ENCODE results near the gene TIE1.

Gene TIE1

DNA sequence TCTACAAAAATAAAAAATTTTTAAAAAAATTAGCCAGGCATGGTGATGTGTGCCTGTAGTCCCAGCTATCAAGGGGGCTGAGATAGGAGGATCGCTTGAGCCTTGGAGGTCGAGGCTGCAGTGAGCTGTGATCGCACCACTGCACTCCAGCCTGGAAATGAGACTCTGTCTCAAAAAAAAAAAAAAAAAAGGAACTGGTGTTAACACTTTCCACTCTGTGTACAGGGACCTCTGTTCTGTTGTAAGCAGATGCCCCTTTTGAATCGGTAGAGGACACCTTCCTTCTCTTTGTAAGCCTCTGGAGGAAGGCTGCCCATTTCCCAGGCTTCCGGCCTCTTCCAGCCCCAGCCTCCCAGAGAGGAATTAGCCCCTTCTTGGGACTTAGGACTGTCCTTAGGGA, 8.1 kb upstream of the TIE1 start:
- no peak for DNase-seq (ENCODE audit: low read depth in 2 of 3, low spot score in 2 of 3)

DNA sequence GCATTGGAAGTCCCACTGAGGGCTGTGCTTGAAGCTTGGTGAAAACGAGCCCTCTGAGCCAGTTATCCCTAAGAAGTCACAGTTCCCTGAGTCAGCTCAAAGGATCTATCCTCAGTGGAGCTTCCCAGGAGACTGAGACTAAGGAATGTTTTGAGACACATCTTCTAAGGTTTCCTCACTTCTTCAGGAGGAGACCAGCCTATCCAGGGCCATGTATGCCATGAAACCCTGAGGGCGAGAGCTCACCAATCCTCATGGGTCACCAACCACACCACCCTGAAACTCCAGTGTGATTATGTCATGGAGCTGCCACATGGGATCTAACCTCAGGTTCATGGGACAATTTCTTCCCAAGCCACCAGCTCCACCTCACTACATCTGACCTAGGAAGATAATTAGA, 7.6 kb upstream of the TIE1 start:
- no peak for DNase-seq (ENCODE audit: low read depth in 2 of 3, low spot score in 2 of 3)

DNA sequence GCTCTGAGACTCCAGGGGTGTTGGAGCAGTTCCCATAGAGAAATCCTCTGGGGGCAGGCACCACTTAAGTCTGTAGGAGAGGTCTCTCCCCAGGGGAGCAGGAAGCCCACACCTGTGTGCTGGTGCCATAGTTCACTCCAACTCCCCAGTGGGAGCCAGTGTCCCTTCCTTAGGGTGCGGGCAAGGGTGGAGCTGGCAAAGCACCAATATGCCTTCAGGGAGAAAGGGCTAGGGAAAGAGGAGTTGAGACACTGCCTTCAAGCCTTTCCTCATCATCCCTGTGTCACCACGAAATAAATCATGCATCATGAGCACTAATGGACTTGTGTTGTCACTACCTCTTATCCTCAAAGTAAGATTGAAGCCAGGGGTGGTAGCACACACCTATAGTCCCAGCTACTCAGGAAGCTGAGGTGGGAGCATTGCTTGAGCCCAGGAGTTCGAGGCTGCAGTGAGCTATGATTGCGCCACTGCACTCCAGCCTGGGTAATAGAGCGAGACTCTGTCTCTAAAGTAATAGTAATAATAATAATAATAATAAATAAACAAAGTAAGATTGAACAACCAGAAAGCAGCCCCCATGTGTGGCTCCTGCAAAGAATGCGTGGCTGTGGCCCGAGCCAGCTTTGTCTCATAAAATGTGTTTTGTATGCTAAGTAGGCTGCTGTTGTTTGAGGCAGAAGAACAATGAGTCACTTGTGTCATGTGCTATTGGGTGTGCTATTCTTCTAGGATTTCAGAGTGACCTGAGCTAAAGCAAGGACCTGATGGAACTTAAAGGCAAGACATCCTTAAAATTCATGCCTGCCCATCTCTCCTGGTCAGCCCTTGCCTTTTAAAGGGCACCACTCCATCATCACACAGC, 6.7 kb upstream of the TIE1 start:
- no peak for DNase-seq (ENCODE audit: low read depth in 2 of 3, low spot score in 2 of 3)

DNA sequence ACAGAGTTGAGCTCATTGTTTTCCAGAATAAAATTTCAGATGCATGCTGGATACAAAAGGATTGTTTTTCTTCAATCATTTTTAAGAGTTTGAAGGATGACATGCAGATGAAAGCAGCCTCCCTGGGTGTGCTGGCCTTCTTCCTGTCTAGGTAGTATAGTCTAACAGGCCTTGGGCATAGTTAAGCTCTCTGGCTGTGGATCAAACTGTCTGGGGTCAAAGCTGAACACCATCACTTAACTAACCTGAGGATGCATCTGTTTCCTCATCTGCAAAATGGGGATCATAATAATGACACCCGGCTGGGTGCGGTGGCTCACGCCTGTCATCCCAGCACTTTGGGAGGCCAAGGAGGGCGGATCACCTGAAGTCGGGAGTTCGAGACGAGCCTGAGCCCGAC, 6.0 kb upstream of the TIE1 start:
- no peak for DNase-seq (ENCODE audit: low read depth in 2 of 3, low spot score in 2 of 3)

DNA sequence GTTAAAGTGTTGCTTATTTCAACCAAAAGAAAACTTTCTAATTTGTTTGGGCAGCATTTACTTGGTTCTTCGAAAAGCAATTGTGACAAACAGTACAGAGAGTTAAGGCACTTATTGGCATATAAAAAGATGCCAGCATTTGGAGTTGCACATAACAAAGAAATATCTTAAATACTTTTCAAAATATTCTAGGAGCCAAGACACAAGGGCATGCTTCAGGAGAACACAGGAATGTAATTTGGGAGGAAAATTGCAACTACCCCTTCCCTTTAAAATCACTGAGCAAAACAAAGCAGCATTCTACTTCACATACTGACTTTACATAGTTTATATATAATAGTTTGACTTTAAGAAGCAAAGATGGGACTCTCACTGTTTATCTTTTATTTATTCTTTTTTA, 4.6 kb upstream of the TIE1 start:
- DNase-seq (ENCODE audit: low read depth in 2 of 3, low spot score in 2 of 3): no peak

DNA sequence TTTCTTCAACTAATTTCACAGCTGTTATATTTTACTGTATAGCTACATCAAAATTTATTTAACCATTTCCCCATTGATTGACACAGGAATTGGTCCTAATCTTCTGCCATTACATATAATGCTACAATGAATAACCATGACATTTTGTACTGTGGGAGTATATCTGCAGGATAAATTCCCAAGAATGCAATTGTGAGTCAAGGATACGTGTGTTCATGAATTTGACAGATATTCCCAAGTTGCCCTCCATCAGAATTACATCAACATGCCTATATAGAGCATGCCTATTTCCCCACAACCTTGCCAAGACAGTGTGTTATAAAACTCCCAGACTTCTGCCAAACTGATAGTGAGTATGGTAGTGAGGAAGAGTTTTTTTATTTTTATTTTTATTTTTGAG, 2.7 kb upstream of the TIE1 start:
- no peak for DNase-seq (ENCODE audit: low read depth in 2 of 3, low spot score in 2 of 3)

DNA sequence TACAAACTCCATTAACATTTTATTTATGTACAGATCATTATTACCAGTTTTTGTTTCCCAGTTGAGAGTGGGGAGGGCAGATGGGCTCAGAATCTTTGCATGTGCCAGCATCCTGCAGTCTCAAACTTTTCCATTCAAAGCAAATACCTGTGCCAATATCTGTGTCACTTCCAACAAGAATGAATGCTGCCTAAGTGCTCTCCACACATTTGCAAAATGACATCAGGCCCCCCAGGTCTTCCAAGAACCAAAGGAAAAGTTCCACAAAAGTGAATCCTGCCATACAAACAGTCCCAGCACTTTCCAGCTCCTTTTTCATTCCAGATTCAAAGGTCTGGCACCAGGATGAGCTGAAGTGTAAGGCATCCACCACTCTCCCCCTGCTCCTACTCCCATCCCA, 1.7 kb upstream of the TIE1 start:
- no peak for DNase-seq (ENCODE audit: low read depth in 2 of 3, low spot score in 2 of 3)

DNA sequence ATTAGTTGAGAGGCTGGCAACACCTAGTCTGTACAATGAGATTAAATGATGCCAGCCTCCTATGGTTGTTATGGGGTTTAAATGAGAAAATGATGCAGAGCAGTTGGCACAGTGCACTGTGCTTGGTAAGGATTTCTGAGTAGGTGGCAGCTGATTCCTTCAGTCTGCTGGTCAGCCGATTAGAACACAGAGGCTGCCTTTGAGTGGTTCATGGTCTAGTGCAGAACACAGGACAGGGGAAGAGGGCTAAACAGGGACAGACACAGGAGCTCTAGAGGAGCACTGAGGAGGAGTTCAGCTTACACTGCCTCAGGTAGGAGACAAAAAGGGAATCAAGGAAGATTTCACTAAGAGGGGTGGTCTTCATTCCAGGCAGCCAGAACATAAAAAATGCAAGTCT, 1.4 kb downstream of the TIE1 start:
- DNase-seq (ENCODE audit: low read depth in 2 of 3, low spot score in 2 of 3): no peak

DNA sequence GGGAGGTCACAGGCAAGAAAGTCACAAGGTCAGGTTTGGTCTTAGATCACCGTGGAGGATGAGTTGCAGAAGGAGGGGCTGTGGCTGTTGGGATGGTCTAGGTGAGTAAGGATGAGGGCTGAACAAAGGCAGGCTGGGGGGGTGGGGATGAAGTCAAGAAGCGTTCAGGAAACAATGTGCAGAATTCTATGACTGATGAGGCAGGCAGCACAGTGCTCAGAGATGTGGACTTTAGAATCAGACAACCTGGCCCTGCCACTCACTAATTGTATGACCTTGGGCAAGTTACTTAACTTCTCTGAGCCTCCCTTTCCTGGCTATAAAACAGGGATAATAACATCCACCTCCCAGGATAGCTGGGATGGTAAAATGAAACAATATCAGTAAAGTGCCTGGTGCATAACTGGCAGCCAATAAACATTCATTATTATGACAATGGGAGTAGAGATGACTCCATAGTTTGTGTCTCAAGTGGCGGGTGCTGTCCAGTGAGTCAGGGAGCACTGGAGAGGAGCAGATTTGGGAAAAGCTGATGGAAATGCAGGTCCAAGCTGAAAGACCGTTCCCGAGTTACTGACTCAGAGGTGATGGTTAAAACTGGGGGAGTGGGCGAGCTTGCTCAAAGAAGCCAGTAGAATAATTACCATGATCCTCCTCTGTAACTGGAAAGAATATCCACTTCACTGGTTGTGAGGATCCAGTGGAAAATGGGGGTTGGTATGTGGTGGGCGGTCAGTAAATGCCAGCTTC, 2.1 kb downstream of the TIE1 start:
- no peak for DNase-seq (ENCODE audit: low read depth in 2 of 3, low spot score in 2 of 3)

DNA sequence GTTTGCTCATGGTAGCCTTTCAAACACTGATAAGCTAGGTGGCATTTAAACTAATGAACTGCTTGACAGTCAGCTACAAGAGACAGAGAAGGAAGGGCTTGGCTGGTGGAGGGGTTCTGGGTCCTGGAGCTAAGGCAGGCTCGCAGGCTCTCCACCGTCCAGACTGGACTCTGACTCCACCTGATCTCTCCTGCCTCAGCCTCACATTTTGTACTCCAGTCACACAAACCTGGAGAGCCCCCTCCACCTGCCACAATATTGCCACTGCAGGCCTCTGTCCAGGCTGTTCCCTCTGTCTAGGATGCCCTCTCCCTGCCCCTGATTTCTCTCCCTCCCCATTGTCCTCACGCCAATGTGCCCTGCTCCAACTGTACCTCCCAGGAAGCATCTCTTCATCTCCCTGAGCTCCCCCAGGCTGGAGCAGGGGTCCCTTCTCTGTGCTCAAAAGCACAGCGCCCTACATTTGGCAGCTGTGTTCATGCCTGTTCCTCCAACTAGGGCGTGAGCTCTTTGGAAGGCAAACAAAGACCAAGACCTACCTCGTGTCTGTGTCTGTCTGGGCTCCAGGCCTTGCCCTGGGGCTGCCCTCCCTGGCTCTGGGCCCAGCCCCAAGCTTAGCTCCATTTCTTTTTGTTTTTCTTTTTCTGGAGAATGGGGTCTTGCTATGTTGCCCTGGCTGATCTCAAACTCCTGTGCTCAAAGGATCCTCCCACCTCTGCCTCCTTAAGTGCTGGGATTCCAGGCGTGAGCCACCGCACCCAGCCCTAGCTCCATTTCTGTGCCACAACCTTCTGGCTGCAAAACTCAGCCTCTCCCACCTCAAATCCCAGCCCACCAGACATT, 2.9 kb downstream of the TIE1 start:
- no peak for DNase-seq (ENCODE audit: low read depth in 2 of 3, low spot score in 2 of 3)

DNA sequence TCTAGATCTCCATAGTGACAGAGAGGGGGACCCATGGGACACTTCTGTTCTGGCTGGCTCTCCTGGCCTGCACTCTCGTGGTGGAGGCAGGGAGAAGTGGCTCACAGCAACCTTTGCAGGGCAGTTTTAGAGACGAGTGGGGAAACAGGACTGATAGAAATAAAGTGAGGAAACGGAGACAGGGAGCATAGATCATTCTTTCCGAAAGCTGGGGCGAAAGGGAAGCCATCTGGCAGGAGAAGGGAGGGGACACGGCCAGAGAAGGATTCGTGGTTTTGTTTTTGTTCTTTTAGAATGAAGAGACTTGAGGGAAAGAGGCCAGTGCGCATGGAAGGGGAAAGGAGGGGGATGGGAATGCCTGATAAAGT, 3.5 kb downstream of the TIE1 start:
- no peak for DNase-seq (ENCODE audit: low read depth in 2 of 3, low spot score in 2 of 3)

DNA sequence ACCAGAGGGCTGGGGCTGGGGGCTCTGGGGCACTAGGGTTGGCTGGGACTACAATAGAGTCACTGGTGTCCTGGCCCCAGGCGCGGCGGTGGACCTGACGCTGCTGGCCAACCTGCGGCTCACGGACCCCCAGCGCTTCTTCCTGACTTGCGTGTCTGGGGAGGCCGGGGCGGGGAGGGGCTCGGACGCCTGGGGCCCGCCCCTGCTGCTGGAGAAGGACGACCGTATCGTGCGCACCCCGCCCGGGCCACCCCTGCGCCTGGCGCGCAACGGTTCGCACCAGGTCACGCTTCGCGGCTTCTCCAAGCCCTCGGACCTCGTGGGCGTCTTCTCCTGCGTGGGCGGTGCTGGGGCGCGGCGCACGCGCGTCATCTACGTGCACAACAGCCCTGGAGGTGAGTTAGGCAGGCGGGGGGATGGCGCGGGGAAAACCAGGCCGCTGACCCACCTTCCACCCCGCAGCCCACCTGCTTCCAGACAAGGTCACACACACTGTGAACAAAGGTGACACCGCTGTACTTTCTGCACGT, 4.1 kb downstream of the TIE1 start:
- DNase-seq (ENCODE audit: low read depth in 2 of 3, low spot score in 2 of 3): no peak

DNA sequence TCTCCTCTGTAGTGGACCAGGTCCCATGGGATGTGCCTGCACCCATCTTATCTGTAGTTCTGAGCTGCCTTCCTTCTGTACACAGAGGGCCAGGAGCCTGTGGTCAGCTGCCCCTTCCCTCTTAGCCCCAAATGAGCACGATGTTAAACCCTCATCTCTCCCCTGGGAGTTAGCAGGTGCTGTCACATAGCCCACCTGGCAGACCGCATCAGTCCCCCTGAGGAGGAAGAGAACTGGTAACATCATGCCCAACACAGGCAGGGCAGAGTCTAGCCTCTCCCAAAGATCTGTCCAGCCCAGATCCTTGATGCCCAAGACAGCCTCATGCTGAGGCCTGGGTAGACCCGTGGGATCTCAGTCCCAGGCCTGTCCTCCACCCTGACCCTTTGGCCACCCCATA, 4.7 kb downstream of the TIE1 start:
- no peak for DNase-seq (ENCODE audit: low read depth in 2 of 3, low spot score in 2 of 3)

DNA sequence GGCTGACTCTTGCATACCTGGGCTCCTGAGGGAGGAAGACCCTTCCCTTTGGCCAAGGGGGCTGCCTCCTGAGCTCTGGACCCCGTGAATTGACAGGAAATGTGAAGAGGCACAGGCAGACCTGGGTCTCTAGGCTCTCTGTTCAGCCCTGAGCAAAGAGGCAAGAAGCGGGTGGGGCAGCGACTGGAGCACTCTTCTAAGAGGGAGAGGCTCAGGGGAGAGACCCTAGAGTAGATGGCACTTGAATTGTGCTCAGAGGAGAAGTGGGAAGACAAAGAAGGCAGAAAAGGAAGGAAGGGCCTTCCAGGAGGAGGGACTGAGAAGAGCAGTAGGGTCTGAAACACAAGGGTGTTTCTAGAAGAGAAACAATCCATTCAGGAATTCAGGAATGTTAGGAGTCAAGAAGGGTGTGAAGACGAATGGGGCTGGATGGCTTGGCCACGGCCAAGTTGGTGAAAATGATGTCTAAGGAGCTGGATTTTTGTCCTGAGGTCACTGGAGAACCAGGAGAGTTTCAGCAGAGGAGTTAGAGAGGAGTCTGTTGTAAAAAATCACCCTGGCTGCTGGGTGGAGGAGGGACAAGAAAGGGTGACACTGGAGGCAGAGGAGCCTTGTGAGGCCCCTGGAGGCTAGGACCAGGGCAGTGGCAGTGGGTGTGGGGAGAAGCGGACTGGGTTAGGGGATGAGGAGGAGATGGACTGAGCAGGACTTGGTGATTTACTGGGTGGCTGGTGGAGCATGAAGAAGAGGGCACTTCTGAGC, 5.3 kb downstream of the TIE1 start:
- DNase-seq (ENCODE audit: low read depth in 2 of 3, low spot score in 2 of 3): no peak

DNA sequence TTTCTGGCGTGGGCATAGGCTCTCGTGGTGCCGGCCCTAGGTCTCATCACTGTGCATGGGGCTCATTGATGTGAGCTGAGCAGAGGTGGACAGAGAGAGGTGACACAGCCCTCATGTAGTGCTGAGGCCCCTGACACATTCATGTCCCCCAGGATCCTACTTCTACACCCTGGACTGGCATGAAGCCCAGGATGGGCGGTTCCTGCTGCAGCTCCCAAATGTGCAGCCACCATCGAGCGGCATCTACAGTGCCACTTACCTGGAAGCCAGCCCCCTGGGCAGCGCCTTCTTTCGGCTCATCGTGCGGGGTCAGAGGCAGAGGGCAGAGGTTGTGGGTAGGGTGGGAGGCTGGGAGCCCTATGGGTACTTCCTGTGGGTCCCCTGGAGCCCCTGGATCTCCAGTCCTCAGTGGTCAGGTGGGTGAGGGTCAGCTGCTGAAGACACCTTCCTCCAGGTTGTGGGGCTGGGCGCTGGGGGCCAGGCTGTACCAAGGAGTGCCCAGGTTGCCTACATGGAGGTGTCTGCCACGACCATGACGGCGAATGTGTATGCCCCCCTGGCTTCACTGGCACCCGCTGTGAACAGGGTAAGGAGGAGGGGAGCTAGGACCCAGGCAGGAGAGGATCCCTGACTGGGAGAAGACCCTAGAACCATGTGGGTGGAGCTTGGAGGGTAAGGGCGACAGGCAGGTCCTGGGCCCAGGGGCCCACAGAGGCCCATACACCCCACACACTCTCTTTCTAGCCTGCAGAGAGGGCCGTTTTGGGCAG, 6.1 kb downstream of the TIE1 start:
- DNase-seq (ENCODE audit: low read depth in 2 of 3, low spot score in 2 of 3): no peak

DNA sequence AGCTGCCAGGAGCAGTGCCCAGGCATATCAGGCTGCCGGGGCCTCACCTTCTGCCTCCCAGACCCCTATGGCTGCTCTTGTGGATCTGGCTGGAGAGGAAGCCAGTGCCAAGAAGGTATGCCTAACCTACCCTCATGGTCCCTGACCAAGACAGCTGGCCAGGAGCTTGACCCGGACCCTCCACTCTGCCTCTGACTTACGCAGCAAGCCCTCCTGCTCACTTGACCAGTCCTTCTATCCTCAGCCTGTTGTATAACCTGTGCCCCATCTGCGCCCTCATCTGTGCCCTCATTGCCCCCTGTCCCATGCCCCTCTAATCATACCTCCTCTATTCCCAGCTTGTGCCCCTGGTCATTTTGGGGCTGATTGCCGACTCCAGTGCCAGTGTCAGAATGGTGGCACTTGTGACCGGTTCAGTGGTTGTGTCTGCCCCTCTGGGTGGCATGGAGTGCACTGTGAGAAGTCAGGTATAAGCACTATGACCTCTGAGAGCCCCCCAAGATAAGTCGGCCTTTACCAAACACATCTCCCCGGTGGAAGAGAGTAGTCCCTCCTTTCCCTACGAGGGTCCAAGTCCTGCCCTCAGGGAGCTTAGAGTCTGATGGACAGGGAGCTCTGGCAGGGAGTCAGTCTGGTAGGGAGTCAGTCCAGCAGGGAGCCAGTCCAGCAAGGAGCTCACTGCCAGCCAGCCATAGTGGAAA, 6.8 kb downstream of the TIE1 start:
- DNase-seq (ENCODE audit: low read depth in 2 of 3, low spot score in 2 of 3): no peak

DNA sequence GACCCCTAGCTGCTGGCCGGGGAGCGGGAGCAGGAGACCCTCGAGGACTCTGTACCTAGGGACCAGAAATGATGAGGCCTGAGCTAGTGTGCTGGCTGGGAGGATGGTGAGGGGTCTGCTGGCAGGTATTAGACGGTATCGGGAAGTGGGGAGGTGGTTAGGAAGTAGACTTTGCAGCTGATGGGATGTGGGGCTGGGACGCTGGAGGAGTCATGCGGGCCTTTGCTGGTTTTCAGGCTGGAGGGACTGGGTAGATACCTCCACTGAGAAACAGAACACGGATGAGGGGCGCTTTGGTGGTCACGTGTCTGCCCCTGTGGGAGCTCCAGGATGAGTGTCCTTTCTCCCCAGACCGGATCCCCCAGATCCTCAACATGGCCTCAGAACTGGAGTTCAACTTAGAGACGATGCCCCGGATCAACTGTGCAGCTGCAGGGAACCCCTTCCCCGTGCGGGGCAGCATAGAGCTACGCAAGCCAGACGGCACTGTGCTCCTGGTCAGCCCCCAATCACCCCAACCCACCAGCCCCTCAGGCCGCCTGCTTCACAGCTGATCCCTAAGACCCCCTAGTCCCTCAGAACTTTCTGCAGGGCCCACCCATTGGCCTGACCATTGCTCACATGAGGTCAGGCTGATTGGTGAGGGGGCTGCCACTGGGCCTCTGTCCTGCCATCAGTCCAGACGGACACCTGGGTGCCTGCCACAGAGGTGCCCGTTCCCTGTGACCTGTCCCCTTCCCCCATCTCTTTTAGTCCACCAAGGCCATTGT, 8.0 kb downstream of the TIE1 start:
- DNase-seq (ENCODE audit: low read depth in 2 of 3, low spot score in 2 of 3): no peak

DNA sequence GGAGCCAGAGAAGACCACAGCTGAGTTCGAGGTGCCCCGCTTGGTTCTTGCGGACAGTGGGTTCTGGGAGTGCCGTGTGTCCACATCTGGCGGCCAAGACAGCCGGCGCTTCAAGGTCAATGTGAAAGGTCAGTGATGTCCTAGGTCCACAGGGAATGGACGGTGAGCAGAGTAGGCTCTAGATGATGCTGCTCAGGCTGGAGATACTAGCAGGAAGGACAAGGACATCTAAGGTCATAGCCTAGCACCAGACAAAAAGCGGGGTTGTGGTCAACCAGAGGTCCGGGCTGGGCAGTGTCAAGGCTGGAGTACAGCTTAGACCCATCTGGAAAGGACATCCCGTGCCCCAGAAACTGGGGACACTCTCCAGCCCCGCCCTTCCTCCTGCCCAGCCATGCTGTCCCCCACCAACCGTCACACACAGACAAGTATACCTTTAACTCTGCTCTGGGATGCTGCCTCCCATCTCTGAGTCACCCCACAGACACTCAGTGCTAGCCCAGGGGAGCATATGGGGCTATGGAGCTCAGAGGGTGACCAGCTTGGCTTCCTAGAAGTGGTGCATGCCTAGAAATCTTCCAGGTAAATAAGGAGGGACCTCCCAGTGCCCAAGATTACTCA, 8.7 kb downstream of the TIE1 start:
- DNase-seq (ENCODE audit: low read depth in 2 of 3, low spot score in 2 of 3): no peak
